HepG2 (cell line): ENCODE results near the gene GALNT18. TPM values are rescaled to one million over a fixed set of nuclear protein-coding genes. Genes with fewer than 3 reads are reported as not detected.
A peak's percentile ranks its signal among the peaks of the same experiment; 100 is the strongest.

Source experiments
- ATAC-seq: fragments of 200-7000 bp; cut with Tn5 transposase; 3 replicates; pipeline ENCODE4 v1.9.1; 2020; ENCODE audit warnings: mild to moderate bottlenecking, moderate library complexity
- BruUV-seq: library from RNA; stranded (reverse); fragments of 400-500 nt; replicated peaks from 2 replicates; lab custom pipeline; 2021; lab: Mats Ljungman, UMichigan
- CTCF ChIA-PET: fragments of 300-600 bp; formaldehyde crosslinking; extraction: SDS; loops from one replicate; lab custom pipeline; 2021; ENCODE audit warnings: low total read pairs, inconsistent platforms, low intra/inter-chr PET ratio; lab: Yijun Ruan, JAX
- POLR2A ChIA-PET: fragments of 350-600 bp; sonication (Branson Sonifier 250); formaldehyde crosslinking; loops from one replicate; lab custom pipeline; 2020; ENCODE audit warnings: antibody characterized with exemption, inconsistent platforms; lab: Yijun Ruan, JAX
- DNase-seq: peaks from one replicate; pipeline ENCODE4 v3.0.0-alpha.2; 2015; ENCODE audit warnings: low spot score
- FAIRE-seq: peaks from 3 replicates; lab custom pipeline; 2011; peaks lifted over from hg19 to GRCh38; lab: Jason Lieb, UNC
- H2AFZ ChIP-seq: one replicate; pipeline ENCODE4 v1.6.1; 2011; ENCODE audit warnings: low read length, inconsistent platforms
- H3K27ac ChIP-seq: fragments of 300-600 bp; 3 replicates; pipeline ENCODE4 v1.8.0; 2011; ENCODE audit warnings: mixed run types, mild to moderate bottlenecking, mixed read lengths, low read length, inconsistent platforms; ENCODE audit not compliant: insufficient read depth; ENCODE audit errors: extremely low read length
- H3K27me3 ChIP-seq, 2 experiments: fragments of 200-600 bp in 1 of 2; 2 replicates in 1 of 2; 3 replicates in 1 of 2; pipeline versions ENCODE4 v1.6.0 to v1.8.0; 2011; ENCODE audit warnings: low read length in 2 of 2, mild to moderate bottlenecking in 2 of 2, moderate library complexity in 2 of 2, inconsistent platforms in 1 of 2; ENCODE audit not compliant: insufficient read depth in 2 of 2, control insufficient read depth in 1 of 2
- H3K36me3 ChIP-seq, 2 experiments: fragments of 200-600 bp in 1 of 2; replicated peaks in 1 of 2; 2 replicates in 1 of 2; 3 replicates in 1 of 2; pipeline versions ENCODE4 v1.5.1 to v1.8.0; 2011; ENCODE audit warnings: low read length in 2 of 2, inconsistent platforms in 1 of 2; ENCODE audit not compliant: insufficient read depth in 2 of 2, control insufficient read depth in 1 of 2
- H3K4me1 ChIP-seq: 2 replicates; pipeline ENCODE4 v1.5.1; 2012; ENCODE audit warnings: low read length, inconsistent platforms; ENCODE audit not compliant: insufficient read depth
- H3K4me2 ChIP-seq: 2 replicates; pipeline ENCODE4 v1.6.0; 2011; ENCODE audit warnings: low read depth, low read length, inconsistent platforms
- H3K4me3 ChIP-seq, 3 experiments: fragments of 200-600 bp in 1 of 3; sonication (generic), shearing (Covaris generic) in 1 of 3; replicated peaks in 1 of 3; 2 replicates each; pipeline ENCODE4 v1.5.1; 2011 to 2016; ENCODE audit warnings: low read length in 3 of 3, inconsistent platforms in 2 of 3, low read depth in 2 of 3, mild to moderate bottlenecking in 2 of 3, control low read depth in 1 of 3, mixed read lengths in 1 of 3; ENCODE audit not compliant: insufficient read depth in 1 of 3
- H3K79me2 ChIP-seq: one replicate; pipeline ENCODE4 v1.6.1; 2011; ENCODE audit warnings: low read length, inconsistent platforms; ENCODE audit not compliant: insufficient read depth
- H3K9ac ChIP-seq: 2 replicates; pipeline ENCODE4 v1.6.0; 2011; ENCODE audit warnings: mild to moderate bottlenecking, low read depth, low read length, inconsistent platforms; ENCODE audit not compliant: insufficient read depth
- H3K9me3 ChIP-seq: 2 replicates; pipeline ENCODE4 v1.5.1; 2012; ENCODE audit warnings: mild to moderate bottlenecking, low read length
- H4K20me1 ChIP-seq: 2 replicates; pipeline ENCODE4 v1.6.0; 2011; ENCODE audit warnings: inconsistent platforms, mild to moderate bottlenecking, low read length, moderate library complexity; ENCODE audit not compliant: insufficient read depth
- CEBPG ChIP-seq: IDR thresholded peaks from 2 replicates; pipeline ENCODE4 v1.6.1; 2016
- ETS1 ChIP-seq: sonication (generic); formaldehyde crosslinking; IDR thresholded peaks from 2 replicates; pipeline ENCODE4 v1.4.0; 2020; ENCODE audit warnings: missing genetic modification reagents
- REPIN1 ChIP-seq: sonication (generic); formaldehyde crosslinking; IDR thresholded peaks from 2 replicates; pipeline ENCODE4 v1.8.0; 2022; ENCODE audit warnings: missing genetic modification reagents, low read depth, mild to moderate bottlenecking, borderline replicate concordance
- REST ChIP-seq, 2 experiments: IDR thresholded peaks; 2 replicates each; pipeline ENCODE4 v1.6.1; 2011 to 2012; ENCODE audit warnings: low read length in 2 of 2, borderline replicate concordance in 1 of 2, low read depth in 1 of 2, mild to moderate bottlenecking in 1 of 2, moderate library complexity in 1 of 2
- XRCC5 ChIP-seq: fragments of 200-400 bp; formaldehyde crosslinking; optimal IDR thresholded peaks from 2 replicates; pipeline ENCODE3; 2017; ENCODE audit warnings: mild to moderate bottlenecking, low read length
- WGBS: methylation state at CpG from one replicate; pipeline ENCODE4 v1.1.6; 2017; ENCODE audit warnings: low lambda C conversion rate; 5-methylcytosine and 5-hydroxymethylcytosine counted together
- in situ Hi-C: cut with HindIII; loops from 2 replicates; pipeline ENCODE4 v1.10.0; 2017; ENCODE audit warnings: low pct_unique_long_range_greater_than_20kb; ENCODE audit not compliant: extremely low pct_ligation_motif_present
- intact Hi-C: fragments of 100-400 bp; cut with micrococcal nuclease; formaldehyde crosslinking; loops from one replicate; pipeline ENCODE4 v1.10.0; 2022; ENCODE audit not compliant: unreplicated experiment
- polyA plus RNA-seq, 8 experiments: library from polyadenylated mRNA; depleted of rRNA in 3 of 8; stranded (reverse) in 7 of 8; unstranded in 1 of 8; fragments of >200 nt; fragmentation: Illumina TruSeq in 4 of 8; extraction: Trizol in 4 of 8; gene quantifications; 2 replicates each; pipeline versions ENCODE4 v1.2.1 to v1.2.3, GENCODE V29; 2011 to 2016; ENCODE audit warnings: low read depth in 4 of 8, missing spikeins in 1 of 8, mixed read lengths in 1 of 8; ENCODE audit not compliant: insufficient read depth in 1 of 8
- total RNA-seq, 5 experiments: library from RNA; depleted of rRNA; stranded (reverse); fragments of >200 nt; fragmentation: Illumina TruSeq; extraction: Trizol; gene quantifications; 2 replicates each; pipeline ENCODE4 v1.2.3, GENCODE V29; 2016; ENCODE audit warnings: low read depth in 1 of 5

The GALNT18 gene
- total and polyA plus RNA-seq, 2 of the 13 experiments (the other 11 are each of a cell fraction or from before 2014, with no cell fraction given) = 0.11 TPM; not detected in 1

- no peaks in the 10 kb centered on the region for H3K36me3 ChIP-seq
- H3K4me1 ChIP-seq = no peaks in the 10 kb centered on the region
- no peak for ATAC-seq
- H3K4me2 ChIP-seq = no peak overlapping the region
- H3K4me3 ChIP-seq = no peak overlapping the region
- POLR2A ChIA-PET = no interaction called here
- no peaks in the 10 kb centered on the region for H4K20me1 ChIP-seq
- TF ChIP-seq ETS1 (CRISPR knock-in tag) = no peak
- no peak for TF ChIP-seq REPIN1 (CRISPR knock-in tag)
- in situ Hi-C loops (no loop called here), intact Hi-C loops (no loop called here)
- no peaks in the 10 kb centered on the region for H3K9me3 ChIP-seq
- peaks cover 0 to 2% of the 10 kb centered on the region in 2 experiments; a peak in 2 of 5 replicates for H3K27me3 ChIP-seq
- DNase-seq = no peak
- H3K79me2 ChIP-seq = no peaks in the 10 kb centered on the region
- H2AFZ ChIP-seq = no peak overlapping the region
- CTCF ChIA-PET = no interaction called here
- H3K9ac ChIP-seq = no peak overlapping the region
- H3K27ac ChIP-seq = no peak overlapping the region
- 20% methylated on average over 8 of the region's 8 CpGs for WGBS
- no TSS peak for BruUV-seq
- no peak for FAIRE-seq
Measured at GRCh38 chr11:11370255-11370961, 251.4 kb downstream of the GALNT18 start.

GRCh38 chr11:11366793-11367192 is 255.0 kb downstream of the GALNT18 start:
- H3K79me2 ChIP-seq = no peaks in the 10 kb centered on the region
- H3K9me3 ChIP-seq = no peaks in the 10 kb centered on the region
- no peak overlapping the region for H3K9ac ChIP-seq
- TF ChIP-seq REST (IDR thresholded peaks at IDR 0.05; ENCODE audit: borderline replicate concordance in 1 of 2, low read depth in 1 of 2, low read length in 2 of 2) (peak in 1 of 2 experiments; percentile 83; a peak in 3 of 4 replicates), XRCC5 (no peak), CEBPG (CRISPR knock-in tag) (no peak)
- H4K20me1 ChIP-seq = no peaks in the 10 kb centered on the region
- no peaks in the 10 kb centered on the region for H3K4me1 ChIP-seq
- H3K27ac ChIP-seq = no peak overlapping the region
- H3K27me3 ChIP-seq = no peaks in the 10 kb centered on the region; a peak in 1 of 5 replicates
- BruUV-seq = no TSS peak
- CTCF ChIA-PET = no interaction called here
- no peak for DNase-seq
- intact Hi-C loops = no loop called here
- 0% methylated on average over 1 of the region's 1 CpG for WGBS
- no peak overlapping the region for H3K4me3 ChIP-seq
- H3K36me3 ChIP-seq = no peaks in the 10 kb centered on the region
- FAIRE-seq = no peak
- H3K4me2 ChIP-seq = no peak overlapping the region
- H2AFZ ChIP-seq = no peak overlapping the region
- in situ Hi-C loops = no loop called here
- no peak for ATAC-seq
- POLR2A ChIA-PET = no interaction called here
